Measurements from ENCODE around the gene ADAMTS13.

Gene ADAMTS13

GRCh38 chr9:133401588-133401987, 20.6 kb upstream of the ADAMTS13 start:
- intact Hi-C loops (cut with DNase I; ENCODE audit: low total_unique reads), result no loop called here
- no peak overlapping the region for H3K27ac ChIP-seq
- no peak for DNase-seq
- H3K9me3 ChIP-seq, result no peaks in the 10 kb centered on the region
- no peaks in the 10 kb centered on the region for H3K4me1 ChIP-seq
- TF ChIP-seq CTCF (IDR thresholded peaks at IDR 0.05), result no peak
- H3K27me3 ChIP-seq, result peaks cover 0 to 4% of the 10 kb centered on the region in 2 donors
- peaks cover 12 to 64% (median 20%) of the 10 kb centered on the region in 3 donors for H3K36me3 ChIP-seq
- no peak overlapping the region for H3K4me3 ChIP-seq

GRCh38 chr9:133402689-133403088, 19.5 kb upstream of the ADAMTS13 start:
- intact Hi-C loops (cut with DNase I; ENCODE audit: low total_unique reads), result no loop called here
- no peak for DNase-seq
- Histone ChIP-seq H3K27me3 (no peaks in the 10 kb centered on the region), H3K4me1 (no peaks in the 10 kb centered on the region), H3K4me3 (no peak overlapping the region), H3K9me3 (no peaks in the 10 kb centered on the region), H3K36me3 (peaks cover 13 to 75% (median 28%) of the 10 kb centered on the region in 3 donors), H3K27ac (no peak overlapping the region)
- no peak for TF ChIP-seq CTCF (IDR thresholded peaks at IDR 0.05)

GRCh38 chr9:133403766-133404453, 18.3 kb upstream of the ADAMTS13 start:
- Histone ChIP-seq H3K36me3 (peaks cover 20 to 87% (median 37%) of the 10 kb centered on the region in 3 donors), H3K9me3 (no peaks in the 10 kb centered on the region), H3K4me3 (no peak overlapping the region), H3K27ac (no peak overlapping the region), H3K4me1 (no peaks in the 10 kb centered on the region), H3K27me3 (no peaks in the 10 kb centered on the region)
- no peak for DNase-seq
- intact Hi-C loops (cut with DNase I; ENCODE audit: low total_unique reads), result no loop called here
- TF ChIP-seq CTCF (IDR thresholded peaks at IDR 0.05), result peak; percentile 6 to 20

GRCh38 chr9:133404454-133405002, 17.6 kb upstream of the ADAMTS13 start:
- H3K36me3 ChIP-seq, result peaks cover 20 to 94% (median 43%) of the 10 kb centered on the region in 3 donors
- intact Hi-C loops (cut with DNase I; ENCODE audit: low total_unique reads), result no loop called here

More at GRCh38 chr9:133404454-133405002, 17.6 kb upstream of the ADAMTS13 start:
- H3K27me3 ChIP-seq, result no peaks in the 10 kb centered on the region
- DNase-seq, result no peak
- H3K4me3 ChIP-seq, result no peak overlapping the region
- no peaks in the 10 kb centered on the region for H3K4me1 ChIP-seq
- no peak for TF ChIP-seq CTCF (IDR thresholded peaks at IDR 0.05)
- no peaks in the 10 kb centered on the region for H3K9me3 ChIP-seq
- H3K27ac ChIP-seq, result no peak overlapping the region

All from tibial artery (tissue), 4 donors.